ENCODE measurements around the gene MECP2. TPM values are rescaled to one million over a fixed set of nuclear protein-coding genes. Genes with fewer than 3 reads are reported as not detected.

MECP2 gene
- total and polyA plus RNA-seq, 10 of the 15 experiments (the other 5 are each of a cell fraction or from before 2014, with no cell fraction given): 1.3 to 32.7 (median 13.7) TPM

DNA sequence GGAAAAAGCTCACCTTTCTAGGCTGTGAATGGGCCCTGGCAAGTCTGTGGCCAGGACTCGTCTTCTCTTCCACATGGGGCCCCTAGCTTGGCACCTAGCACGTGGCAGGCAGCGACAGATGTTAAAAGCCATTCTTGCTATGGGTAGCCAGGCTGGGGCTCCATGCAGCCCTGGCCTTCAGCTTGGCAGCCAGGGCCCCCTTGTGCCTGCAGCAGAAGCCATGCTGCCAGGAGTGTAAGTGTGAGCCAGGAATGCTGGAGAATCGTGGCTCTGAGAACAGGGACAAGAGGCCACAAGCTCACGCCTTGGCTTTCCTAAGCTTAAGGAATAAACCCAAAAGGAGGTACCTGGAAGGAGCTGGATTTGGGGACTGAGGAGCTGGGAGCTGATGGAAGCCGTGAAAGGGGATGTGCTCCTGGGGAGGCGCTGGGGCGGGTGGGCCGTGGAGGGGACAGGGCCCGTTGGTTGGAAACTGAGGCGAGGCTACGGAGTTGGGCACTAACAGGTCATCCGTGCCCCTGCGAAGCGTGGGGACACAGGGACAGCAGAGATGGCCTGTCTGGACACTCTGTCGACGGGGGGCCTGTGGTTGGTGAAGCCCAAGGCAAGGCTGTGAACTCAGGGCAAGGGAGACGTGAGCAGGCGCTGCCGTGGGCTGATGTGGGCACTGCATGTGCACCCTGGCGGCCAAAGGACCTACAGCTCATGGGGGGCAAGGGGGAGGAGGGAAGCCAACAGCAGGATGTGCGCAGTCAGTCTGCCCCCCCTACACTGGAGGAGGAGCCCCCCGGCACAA lies 45.6 kb upstream of the MECP2 start:
- Histone ChIP-seq H3K27me3 (replicated peaks in 1 of 2; ENCODE audit: control insufficient read depth in 2 of 2, insufficient read depth in 2 of 2, low read length in 1 of 2) (no peaks in the 10 kb centered on the region; a peak in 1 of 4 replicates), H3K79me2 (ENCODE audit: control insufficient read depth, insufficient read depth, low read length) (no peaks in the 10 kb centered on the region), H3K9me3 (replicated peaks; ENCODE audit: control insufficient read depth, insufficient read depth, low read length) (no peaks in the 10 kb centered on the region; the same call in 2 of the 3 replicates), H3K9ac (ENCODE audit: control insufficient read depth, insufficient read depth, low read length) (no peak overlapping the region), H3K4me1 (ENCODE audit: control insufficient read depth, insufficient read depth, low read length) (no peaks in the 10 kb centered on the region), H2AFZ (ENCODE audit: control insufficient read depth, low read depth, low read length) (no peak overlapping the region), H3K27ac (ENCODE audit: control insufficient read depth, insufficient read depth) (no peak overlapping the region), H3K4me2 (ENCODE audit: control insufficient read depth, insufficient read depth) (no peak overlapping the region), H3K4me3 (no peak overlapping the region), H4K20me1 (ENCODE audit: control insufficient read depth, insufficient read depth) (no peaks in the 10 kb centered on the region), H3K36me3 (ENCODE audit: control insufficient read depth in 2 of 2, insufficient read depth in 2 of 2, low read length in 1 of 2) (no peaks in the 10 kb centered on the region)
- in situ Hi-C loops (cut with MboI) (loop anchor here (25.0 kb wide), 3 partner anchors 169 to 1269 kb away; partner anchors contain the start of genes G6PD and IKBKG), intact Hi-C loops (cut with micrococcal nuclease; ENCODE audit: unreplicated experiment) (no loop called here)
- SMC1A ChIA-PET (ENCODE audit: uncharacterized antibody, unreplicated experiment): no interaction called here
- DNase-seq (ENCODE audit: low read depth, low spot score) (no peak), FAIRE-seq (no peak), ATAC-seq (no peak)
- CTCF ChIA-PET: no interaction called here
- RAD21 ChIA-PET (ENCODE audit: unreplicated experiment): no interaction called here
- 47% methylated on average over 17 of the region's 23 CpGs for WGBS (ENCODE audit: insufficient coverage, insufficient replicate concordance, low lambda C conversion rate, missing lambda C conversion rate)
- BruUV-seq (replicated peaks): no TSS peak
- TF ChIP-seq CHD1 (IDR thresholded peaks at IDR 0.05; ENCODE audit: low read depth, low read length) (no peak), RFX5 (IDR thresholded peaks at IDR 0.05; ENCODE audit: low read depth, low read length) (no peak)
- POLR2A ChIA-PET: no interaction called here

DNA sequence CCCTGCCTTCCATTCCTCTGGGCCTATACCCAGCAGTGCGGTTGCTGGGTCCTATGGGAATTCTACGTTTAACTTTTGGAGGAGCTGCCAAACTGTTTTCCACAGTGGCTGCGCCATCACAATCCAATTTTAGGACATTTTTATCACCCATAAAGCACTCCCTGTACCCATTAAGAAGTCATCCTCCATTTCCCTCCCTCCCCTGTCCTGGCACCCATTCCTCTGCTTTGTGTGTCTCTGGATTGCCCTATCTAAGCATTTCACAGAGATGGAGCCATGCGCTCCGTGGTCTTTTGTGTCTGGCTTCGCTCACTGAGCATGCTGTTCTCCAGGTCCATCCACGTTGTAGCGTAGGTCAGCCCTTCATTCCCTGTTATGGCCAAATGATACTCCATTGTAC lies 44.9 kb upstream of the MECP2 start:
- WGBS (ENCODE audit: insufficient coverage, insufficient replicate concordance, low lambda C conversion rate, missing lambda C conversion rate): 65% methylated on average over 8 of the region's 8 CpGs
- H3K27me3 ChIP-seq (replicated peaks in 1 of 2; ENCODE audit: control insufficient read depth in 2 of 2, insufficient read depth in 2 of 2, low read length in 1 of 2): no peaks in the 10 kb centered on the region; a peak in 1 of 4 replicates
- H2AFZ ChIP-seq (ENCODE audit: control insufficient read depth, low read depth, low read length): no peak overlapping the region
- H3K9me3 ChIP-seq (replicated peaks; ENCODE audit: control insufficient read depth, insufficient read depth, low read length): no peaks in the 10 kb centered on the region; the same call in 2 of the 3 replicates
- no peak for ATAC-seq
- SMC1A ChIA-PET (ENCODE audit: uncharacterized antibody, unreplicated experiment): no interaction called here
- no peak overlapping the region for H3K4me3 ChIP-seq
- intact Hi-C loops (cut with micrococcal nuclease; ENCODE audit: unreplicated experiment) (no loop called here), in situ Hi-C loops (cut with MboI) (loop anchor here (25.0 kb wide), 3 partner anchors 170 to 1270 kb away; partner anchors contain the start of genes G6PD and IKBKG)
- H3K27ac ChIP-seq (ENCODE audit: control insufficient read depth, insufficient read depth): no peak overlapping the region
- TF ChIP-seq TBL1XR1 (IDR thresholded peaks at IDR 0.05; ENCODE audit: low read depth, low read length) (no peak), NR2F1 (conservative IDR thresholded peaks at IDR 0.05) (no peak), RFX5 (IDR thresholded peaks at IDR 0.05; ENCODE audit: low read depth, low read length) (no peak), NR2C2 (IDR thresholded peaks at IDR 0.05; ENCODE audit: borderline replicate concordance, control insufficient read depth, insufficient read length, low read depth) (no peak), PAX5 (IDR thresholded peaks at IDR 0.05; ENCODE audit: borderline replicate concordance, low read depth, low read length) (no peak), CBX5 (IDR thresholded peaks at IDR 0.05; ENCODE audit: low read depth) (no peak), YBX1 (IDR thresholded peaks at IDR 0.05) (no peak), WRNIP1 (IDR thresholded peaks at IDR 0.05; ENCODE audit: borderline replicate concordance, low read depth, low read length) (no peak)
- TF ChIP-seq, protein P1, sequence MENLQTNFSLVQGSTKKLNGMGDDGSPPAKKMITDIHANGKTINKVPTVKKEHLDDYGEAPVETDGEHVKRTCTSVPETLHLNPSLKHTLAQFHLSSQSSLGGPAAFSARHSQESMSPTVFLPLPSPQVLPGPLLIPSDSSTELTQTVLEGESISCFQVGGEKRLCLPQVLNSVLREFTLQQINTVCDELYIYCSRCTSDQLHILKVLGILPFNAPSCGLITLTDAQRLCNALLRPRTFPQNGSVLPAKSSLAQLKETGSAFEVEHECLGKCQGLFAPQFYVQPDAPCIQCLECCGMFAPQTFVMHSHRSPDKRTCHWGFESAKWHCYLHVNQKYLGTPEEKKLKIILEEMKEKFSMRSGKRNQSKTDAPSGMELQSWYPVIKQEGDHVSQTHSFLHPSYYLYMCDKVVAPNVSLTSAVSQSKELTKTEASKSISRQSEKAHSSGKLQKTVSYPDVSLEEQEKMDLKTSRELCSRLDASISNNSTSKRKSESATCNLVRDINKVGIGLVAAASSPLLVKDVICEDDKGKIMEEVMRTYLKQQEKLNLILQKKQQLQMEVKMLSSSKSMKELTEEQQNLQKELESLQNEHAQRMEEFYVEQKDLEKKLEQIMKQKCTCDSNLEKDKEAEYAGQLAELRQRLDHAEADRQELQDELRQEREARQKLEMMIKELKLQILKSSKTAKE (IDR thresholded peaks at IDR 0.05; ENCODE audit: low read depth, poor library complexity, severe bottlenecking): no peak
- DNase-seq (ENCODE audit: low read depth, low spot score): no peak
- H3K4me2 ChIP-seq (ENCODE audit: control insufficient read depth, insufficient read depth): no peak overlapping the region
- FAIRE-seq: no peak
- H3K4me1 ChIP-seq (ENCODE audit: control insufficient read depth, insufficient read depth, low read length): no peaks in the 10 kb centered on the region
- RAD21 ChIA-PET (ENCODE audit: unreplicated experiment): no interaction called here
- CTCF ChIA-PET: no interaction called here
- no peaks in the 10 kb centered on the region for H3K36me3 ChIP-seq (ENCODE audit: control insufficient read depth in 2 of 2, insufficient read depth in 2 of 2, low read length in 1 of 2)
- POLR2A ChIA-PET: no interaction called here
- H4K20me1 ChIP-seq (ENCODE audit: control insufficient read depth, insufficient read depth): no peaks in the 10 kb centered on the region
- H3K79me2 ChIP-seq (ENCODE audit: control insufficient read depth, insufficient read depth, low read length): no peaks in the 10 kb centered on the region
- H3K9ac ChIP-seq (ENCODE audit: control insufficient read depth, insufficient read depth, low read length): no peak overlapping the region
- BruUV-seq (replicated peaks): no TSS peak

Data from GM12878 (cell line).